ENCODE results near the gene FAM118A.

The FAM118A gene

DNA sequence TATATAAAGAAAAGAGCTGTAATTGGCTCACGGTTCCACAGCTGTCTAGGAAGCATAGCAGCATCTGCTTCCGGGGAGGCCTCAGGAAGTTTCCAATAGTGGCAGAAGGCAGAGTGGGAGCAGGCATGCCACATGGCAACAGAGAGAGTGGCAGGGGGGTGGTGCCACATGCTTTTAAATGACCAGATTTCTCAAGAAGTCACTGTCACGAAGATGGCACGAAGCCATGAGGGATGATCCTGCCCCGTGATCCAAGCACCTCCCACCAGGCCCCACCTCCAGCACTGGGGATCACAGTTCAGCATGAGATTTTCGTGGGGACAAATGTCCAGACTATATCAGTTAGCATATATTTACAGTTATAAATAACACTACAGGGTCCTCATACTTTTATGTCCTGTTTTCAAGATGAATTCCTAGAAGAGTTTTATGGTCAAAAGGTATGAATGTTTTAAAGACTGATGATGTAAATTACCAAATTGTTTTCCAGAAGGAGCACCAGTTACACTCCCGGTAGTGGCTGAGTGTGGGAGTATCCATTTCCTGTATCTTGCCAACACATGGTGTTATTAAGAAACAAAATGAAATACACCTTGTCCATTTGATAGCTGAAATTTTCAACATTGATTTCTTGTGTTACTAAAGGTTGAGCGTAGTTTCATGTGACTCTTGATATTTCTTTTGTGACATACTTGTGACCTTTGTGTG is 19.2 kb downstream of the FAM118A start:
- TF ChIP-seq CTCF (IDR thresholded peaks at IDR 0.05; ENCODE audit: low read depth, low read length) = no peak

DNA sequence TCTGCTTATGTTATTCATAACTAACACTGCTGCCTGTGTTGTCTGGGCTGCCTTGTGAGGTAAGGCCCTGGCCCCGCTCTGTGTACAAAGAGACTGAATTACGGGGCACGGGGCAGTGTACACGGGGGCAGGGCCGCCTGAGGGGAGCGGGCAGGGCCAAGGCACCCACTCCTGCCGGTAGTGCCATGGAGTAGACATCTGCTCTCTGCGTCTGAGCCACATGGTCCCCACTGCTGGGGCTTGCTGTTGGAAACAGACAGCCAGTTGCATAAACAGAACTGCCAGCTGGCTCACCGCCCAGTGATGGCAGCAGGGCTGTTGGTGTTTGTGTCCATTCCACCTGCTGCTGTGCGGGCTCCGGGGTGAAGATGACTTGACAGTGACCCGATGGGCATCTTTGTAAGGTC is 19.8 kb downstream of the FAM118A start:
- no peak overlapping the region for H3K4me3 ChIP-seq (ENCODE audit: low read depth, low read length)
- no peak for TF ChIP-seq CTCF (IDR thresholded peaks at IDR 0.05; ENCODE audit: low read depth, low read length)

More for the DNA sequence above, 19.2 kb downstream of the FAM118A start:
- no peak overlapping the region for H3K4me3 ChIP-seq (ENCODE audit: low read depth, low read length)

GRCh38 chr22:45330548-45330947 is 20.8 kb downstream of the FAM118A start:
- TF ChIP-seq CTCF (IDR thresholded peaks at IDR 0.05; ENCODE audit: low read depth, low read length) = no peak
- H3K4me3 ChIP-seq (ENCODE audit: low read depth, low read length) = no peak overlapping the region

DNA sequence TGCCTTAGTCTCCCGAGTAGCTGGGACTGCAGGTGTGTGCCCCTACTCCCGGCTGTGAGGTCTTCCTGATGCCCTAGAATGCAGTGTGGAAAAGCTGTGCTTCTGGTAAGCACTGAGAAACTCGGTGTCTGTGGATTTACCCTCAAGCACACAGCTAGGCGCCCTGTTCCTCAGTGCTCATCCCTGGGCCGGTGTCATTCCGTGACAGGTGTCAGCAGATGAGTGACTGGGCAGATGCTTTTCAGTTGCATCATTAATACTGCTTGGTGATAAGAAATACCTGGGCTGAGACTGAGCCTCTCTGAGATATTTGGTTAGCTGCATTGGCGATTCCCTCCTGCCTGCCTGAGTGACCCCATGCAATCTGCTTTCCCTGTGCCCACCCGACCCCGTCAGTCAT is 21.8 kb downstream of the FAM118A start:
- no peak for TF ChIP-seq CTCF (IDR thresholded peaks at IDR 0.05; ENCODE audit: low read depth, low read length)

GRCh38 chr22:45332001-45332400 is 22.3 kb downstream of the FAM118A start:
- H3K4me3 ChIP-seq (ENCODE audit: low read depth, low read length) = no peak overlapping the region
- no peak for TF ChIP-seq CTCF (IDR thresholded peaks at IDR 0.05; ENCODE audit: low read depth, low read length)

More for the DNA sequence above, 21.8 kb downstream of the FAM118A start:
- H3K4me3 ChIP-seq (ENCODE audit: low read depth, low read length) = no peak overlapping the region

- no peak for TF ChIP-seq CTCF (IDR thresholded peaks at IDR 0.05; ENCODE audit: low read depth, low read length)
- no peak overlapping the region for H3K4me3 ChIP-seq (ENCODE audit: low read depth, low read length)
Measured at GRCh38 chr22:45334068-45334467, 24.3 kb downstream of the FAM118A start.

DNA sequence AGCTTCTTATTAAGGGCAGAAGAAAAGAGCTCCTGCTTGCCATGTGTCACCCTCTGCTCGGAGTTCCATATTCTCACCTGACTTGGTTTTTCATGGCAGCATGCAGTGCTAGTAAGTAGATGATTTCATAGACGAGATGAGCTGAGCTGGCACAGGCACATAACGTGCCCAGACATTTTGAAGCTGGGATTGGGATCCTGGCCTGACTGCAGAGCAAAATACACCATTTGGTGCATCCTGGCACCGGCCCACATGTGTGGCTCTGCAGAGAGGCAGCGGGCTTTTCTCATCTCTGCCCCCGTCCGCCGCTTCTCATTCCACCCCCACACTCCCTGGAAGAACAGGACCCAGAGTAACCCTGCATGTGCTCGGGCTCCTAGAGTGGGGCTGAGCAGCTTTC is 24.8 kb downstream of the FAM118A start:
- no peak for TF ChIP-seq CTCF (IDR thresholded peaks at IDR 0.05; ENCODE audit: low read depth, low read length)
- H3K4me3 ChIP-seq (ENCODE audit: low read depth, low read length) = no peak overlapping the region

Data from WI38 (cell line).